GM18867 (cell line): Measurements from ENCODE around the gene HSPA4.
"Not testable (repeated sequence)": the region's sequence is repeated elsewhere in the genome, so short reads cannot be mapped to it uniquely, and the experiment has no call there.

Source experiments
- ATAC-seq: cut with Tn5 transposase; IDR thresholded peaks from one replicate; pipeline ENCODE4 v1.9.1; 2021; ENCODE audit warnings: mild to moderate bottlenecking, moderate library complexity; ENCODE audit not compliant: unreplicated experiment

The HSPA4 gene

DNA sequence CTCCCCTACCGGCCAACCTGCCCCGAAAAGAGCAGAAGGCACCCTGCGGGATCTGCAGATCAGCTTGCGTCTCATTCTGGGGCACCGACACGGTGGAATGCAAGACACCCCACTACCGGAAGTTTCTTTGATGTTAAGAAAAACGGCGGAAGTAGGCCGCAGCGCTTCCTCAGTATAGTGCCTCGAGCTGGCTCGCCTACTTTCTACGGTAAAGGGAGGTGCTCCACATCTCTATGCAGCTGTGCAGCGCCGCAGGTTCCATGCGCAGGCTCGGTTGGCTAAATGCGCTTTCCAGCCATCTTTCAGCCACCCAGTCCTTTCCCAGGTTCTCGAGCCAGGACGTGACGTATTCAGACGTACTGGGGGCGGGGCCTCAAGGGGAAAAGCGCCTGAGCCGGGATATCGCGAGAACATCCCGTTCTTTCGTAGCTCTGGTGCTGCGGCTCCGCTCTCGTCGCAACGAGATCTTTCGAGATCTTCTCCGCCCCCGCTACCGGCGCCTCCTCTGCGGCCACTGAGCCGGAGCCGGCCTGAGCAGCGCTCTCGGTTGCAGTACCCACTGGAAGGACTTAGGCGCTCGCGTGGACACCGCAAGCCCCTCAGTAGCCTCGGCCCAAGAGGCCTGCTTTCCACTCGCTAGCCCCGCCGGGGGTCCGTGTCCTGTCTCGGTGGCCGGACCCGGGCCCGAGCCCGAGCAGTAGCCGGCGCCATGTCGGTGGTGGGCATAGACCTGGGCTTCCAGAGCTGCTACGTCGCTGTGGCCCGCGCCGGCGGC, at the start of gene HSPA4:
HSPA4 (plus strand) TSS at position 472 of the 775 bp plus-strand sequence; CDS start at position 710, 238 bp downstream.
- ATAC-seq, result peak; percentile 87

DNA sequence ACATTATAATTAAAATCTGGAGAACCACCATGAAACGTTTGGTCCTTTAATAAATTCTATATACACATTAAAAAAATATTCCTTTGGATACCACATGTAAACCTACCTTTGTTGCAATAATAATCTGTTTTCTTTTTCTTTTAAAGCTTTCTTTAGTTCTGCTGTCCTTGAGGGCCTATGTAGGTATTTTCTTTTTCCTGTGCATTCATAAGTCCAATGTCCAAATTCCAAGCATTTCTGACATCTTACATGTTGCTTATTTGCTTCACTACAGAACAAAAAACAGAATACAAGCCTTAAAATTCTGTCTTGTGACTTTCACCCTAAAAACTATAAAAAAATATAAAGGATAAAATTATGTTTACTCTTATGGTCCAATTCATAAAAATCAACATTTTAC, 45.2 kb upstream of the HSPA4 start:
- no peak for ATAC-seq

DNA sequence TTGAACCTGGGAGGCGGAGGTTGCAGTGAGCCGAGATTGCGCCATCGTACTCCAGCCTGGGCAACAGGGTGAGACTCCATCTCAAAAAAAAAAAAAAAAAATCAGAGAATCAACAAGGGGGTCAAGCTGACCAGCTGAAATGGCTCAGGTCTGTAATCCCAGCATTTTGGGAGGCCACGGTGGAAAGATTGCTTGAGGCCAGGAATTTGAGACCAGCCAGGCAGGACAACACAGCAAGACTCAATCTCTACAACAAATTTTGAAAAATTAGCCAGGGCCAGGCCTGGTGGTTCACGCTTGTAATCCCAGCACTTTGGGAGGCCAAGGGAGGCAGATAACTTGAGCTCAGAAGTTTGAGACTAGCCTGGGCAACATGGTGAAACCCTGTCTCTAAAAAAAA, 43.4 kb upstream of the HSPA4 start:
- not testable (repeated sequence) for ATAC-seq

DNA sequence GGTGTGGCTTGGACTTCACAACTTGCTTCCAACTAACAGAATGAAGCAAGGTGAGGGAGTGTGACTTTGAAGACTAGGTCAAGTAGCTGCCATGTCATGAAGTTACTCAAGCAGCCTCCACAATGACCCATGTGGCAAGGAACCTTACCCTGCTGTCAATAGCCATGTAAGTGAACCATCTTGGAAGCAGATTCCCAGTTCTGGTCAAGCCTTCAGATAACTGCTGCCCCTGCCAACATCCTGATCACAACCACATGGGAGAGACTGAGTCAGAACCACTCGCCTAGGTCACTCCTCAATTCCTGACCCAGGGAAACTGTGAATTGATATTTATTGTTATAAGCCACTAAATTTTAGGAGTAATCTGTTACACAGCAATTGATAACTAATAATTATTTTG, 36.3 kb upstream of the HSPA4 start:
- ATAC-seq, result no peak

DNA sequence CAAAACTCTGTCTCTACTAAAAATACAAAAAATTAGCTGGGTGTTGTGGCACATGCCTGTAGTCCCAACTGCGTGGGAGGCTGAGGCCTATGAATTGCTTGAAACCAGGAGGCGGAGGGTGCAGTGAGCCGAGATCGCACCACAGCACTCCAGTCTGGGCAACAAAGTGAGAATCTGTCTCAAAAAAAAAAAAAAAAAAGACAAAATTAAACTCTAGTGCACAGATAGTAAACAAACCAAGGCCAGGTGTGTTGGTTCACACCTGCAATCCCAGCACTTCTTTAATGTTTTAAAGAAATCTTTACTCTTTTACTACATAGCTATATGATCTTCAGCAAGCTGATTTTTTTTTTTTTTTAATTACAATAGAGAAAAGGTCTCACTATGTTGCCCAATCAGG, 33.8 kb upstream of the HSPA4 start:
- no peak for ATAC-seq

DNA sequence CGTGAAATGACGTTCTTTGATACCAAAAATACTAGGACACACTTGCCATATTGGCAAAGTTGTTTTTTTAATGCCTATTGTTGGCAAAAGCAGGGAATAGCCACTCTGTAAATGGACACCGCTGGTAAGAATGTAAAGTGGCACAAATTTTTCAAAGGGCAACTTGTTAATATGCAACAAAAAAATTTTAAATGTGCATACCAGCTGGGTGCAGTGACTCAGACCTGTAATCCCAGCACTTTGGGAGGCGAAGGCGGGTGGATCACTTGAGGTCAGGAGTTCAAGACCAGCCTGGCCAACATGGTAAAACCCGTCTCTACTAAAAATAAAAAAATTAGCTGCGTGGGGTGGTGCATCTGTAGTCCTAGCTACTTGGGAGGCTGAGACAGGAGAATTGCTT, 32.3 kb upstream of the HSPA4 start:
- not testable (repeated sequence) for ATAC-seq

DNA sequence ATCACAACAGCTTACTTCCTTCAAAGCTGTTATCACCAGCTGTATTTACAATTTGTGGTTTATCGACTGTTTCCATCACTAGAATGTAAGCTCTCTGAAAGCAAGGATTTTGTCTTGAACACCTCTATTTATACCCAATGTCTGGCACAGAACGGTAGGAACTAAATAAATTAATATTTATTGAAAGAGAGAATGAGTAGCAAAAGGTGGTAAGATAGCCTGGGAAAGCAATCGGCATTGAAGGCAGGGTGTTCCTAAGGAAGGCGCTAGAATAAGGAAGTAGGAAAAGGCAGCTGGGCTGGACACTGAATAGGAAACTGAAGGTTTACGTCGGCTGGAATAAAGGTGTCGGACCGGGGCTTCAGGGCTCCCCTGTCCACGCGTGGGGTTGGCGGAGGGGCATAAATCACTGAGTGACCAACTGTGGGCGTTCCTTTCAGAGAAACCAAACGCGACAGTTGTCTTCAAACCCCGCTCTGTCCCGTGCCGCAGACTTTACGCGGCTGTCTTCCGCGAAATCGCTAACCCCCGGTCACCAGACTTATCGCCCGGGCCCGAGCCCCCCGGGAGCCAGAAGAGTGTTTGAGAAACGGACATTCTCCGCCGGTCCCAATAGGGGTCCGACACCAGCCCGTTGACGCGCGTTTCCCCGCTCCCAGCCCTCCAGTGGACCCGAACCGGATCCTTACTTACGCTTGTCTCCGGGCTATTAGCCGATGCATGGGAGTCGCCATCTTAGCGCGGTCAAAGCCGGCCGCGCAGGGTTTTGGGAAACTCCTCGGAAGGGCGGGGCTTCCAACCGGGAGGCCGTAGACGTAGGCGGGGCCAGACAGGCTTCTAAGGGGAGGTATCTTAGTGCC, 25.8 kb upstream of the HSPA4 start, which contains the start of gene ZCCHC10:
ZCCHC10 (minus strand) TSS at position 746 of the 860 bp plus-strand sequence; CDS start at position 734, 12 bp downstream.
- ATAC-seq, result peak; percentile 97

DNA sequence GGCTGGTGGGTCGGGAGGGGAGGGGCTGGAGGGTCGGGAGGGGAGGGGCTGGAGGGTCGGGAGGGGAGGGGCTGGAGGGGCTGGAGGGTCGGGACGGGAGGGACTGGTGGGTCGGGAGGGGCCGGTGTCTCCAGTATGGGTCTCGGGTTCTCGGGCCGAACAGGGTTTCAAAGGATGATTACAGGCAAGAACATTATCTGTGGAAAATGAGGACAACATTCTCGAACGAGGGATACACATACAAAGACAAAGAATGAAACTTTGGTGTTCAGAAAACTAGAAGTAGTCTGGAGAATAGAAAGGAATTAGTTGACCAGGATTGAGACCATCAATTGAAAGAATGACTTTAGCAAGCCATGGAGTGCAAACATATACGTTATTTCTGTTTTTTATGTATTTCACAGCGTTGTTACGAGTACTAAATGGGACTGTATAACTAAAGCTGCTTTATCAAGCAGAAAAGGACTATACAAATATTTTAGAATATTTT, 25.1 kb upstream of the HSPA4 start:
- no peak for ATAC-seq

DNA sequence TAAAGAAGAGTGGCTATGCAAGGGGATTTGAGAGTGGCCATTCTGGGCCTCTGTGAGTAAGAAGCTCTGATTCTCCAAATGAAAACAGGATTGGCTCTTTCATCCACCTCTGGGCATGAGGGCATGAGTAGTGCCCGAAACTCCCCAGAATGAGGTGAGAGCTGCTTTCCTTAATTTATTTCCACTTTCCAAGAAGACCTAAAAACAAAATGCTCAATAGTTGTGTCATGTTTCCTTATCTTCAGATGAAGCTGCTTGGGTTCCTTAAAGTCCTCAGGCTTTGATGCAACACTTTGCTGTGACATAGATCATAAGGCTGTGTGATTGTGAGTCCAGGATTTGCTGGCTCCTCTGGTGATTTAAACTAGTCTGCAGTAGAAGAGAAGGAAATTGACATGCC, 22.4 kb upstream of the HSPA4 start:
- ATAC-seq, result no peak

DNA sequence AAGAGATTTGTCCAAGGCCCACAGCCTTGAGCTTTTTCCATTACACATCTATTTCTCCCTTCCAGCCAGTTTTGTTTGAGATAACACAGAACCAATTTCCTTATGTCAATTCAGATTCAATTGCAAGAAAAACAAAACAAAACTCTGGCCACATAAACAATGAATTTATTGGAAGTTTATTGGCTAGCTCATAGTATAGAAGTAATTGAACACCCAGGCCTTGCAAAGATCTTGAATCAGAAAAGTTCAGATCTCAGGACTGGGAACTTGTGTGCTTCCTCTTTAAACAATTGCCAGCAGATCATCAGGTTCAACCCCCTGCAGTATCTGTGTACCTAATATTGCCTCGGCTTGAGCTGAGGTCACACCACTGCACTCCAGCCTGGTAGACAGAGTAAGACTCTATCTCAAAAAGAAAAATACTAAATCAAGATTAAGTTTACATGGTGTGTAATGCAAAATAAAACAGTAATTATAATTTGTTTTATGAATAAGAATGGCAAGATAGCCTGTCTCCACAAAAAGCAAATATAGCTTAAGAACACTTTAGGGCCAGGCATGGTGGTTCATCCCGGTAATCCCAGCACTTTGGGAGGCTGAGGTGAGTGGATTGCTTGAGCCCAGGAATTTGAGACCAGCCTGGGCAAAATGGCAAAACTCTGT, 21.3 kb upstream of the HSPA4 start:
- no peak for ATAC-seq

DNA sequence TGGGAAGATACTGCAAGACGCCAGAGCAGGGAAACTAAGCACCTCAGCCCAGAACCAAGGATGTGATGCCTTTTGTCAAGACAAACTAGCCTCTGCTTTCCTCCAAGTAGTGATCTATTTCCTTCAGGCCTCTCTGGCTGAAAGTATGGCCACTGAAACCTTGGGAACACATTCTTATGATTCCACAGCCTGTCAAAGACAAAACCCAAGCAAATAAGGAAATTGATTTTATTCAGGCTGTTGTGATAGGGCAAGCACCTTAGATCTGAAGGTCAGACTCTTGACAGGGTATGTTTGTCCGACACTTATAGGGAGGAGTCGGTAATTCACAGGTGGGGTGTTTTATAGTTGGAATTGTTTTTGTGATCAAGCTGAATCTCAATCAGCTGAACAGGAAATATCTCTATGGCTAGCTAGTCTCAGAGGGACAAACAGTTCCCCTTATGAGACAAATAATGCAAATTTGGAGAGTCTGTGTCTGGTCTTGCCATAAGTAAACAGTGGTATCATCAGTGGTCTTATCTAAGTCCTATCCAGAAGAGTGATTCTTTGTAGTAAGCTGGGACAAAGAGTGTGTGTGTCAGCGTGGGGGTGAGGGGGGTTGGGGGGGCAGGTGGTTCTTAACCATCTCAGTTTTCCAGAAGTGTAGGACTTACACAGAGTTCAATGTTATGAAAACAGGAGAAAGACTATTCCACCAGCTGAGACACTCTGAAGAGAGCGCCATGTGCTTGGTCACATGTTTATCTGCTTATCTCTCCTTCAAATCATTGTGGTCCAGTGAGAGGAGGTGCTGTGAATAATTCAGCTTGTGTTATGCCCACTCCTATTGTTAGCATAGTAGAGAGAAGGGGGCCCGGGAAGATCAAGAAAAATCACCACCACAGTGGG, 18.7 kb upstream of the HSPA4 start:
- ATAC-seq, result peak; percentile 66

DNA sequence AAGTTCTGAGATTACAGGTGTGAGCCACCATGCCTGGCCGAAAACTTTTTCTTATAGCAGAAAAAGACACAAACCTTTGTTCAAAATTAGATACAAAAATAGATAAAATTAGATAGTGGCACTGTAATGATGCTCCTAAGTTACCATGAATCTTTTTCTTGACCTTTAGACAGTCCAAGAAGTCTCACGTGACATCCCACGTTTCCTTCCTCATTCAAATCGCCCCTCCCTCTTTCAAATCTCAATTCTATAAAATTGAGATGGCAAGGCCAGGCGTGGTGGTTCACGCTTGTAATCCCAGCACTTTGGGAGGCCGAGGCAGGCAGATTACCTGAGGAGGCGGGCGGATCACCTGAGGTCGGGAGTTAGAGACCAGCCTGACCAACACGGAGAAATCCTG, 17.7 kb upstream of the HSPA4 start:
- ATAC-seq, result no peak

DNA sequence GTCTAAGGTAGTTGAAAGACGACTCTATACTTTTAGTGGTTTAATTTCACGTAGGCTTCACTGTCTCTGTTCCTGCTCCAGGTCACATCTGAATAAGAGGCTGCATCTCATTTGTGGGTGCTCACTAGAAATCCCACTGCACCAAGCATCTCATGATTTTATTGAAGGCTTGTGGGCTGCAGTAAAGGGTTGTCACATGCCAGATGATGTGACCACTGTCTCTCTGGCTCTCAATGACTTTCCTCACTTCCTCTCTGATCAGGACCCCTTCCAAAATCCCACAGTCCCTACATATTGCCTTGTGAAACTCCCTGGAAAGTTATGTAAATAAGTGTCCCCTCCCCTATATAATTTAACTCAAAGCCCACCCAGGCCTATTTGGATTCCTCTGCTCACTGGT, 16.6 kb upstream of the HSPA4 start:
- ATAC-seq, result no peak

DNA sequence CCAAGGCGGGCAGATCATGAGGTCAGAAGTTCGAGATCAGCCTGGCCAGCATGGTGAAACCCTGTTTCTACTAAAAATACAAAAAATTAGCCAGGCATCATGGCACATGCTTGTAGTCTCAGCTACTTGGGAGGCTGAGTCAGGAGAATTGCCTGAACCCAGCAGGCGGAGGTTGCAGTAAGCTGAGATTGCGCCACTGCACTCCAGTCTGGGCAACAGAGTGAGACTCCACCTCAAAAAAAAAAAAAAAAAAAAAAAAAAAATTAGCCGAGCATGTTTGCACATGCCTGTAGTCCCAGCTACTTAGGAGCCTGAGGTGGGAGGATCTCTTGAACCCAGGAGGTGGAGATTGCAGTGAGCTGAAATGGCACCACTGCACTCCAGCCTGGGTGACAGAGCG, 15.1 kb upstream of the HSPA4 start:
- ATAC-seq, result not testable (repeated sequence)

DNA sequence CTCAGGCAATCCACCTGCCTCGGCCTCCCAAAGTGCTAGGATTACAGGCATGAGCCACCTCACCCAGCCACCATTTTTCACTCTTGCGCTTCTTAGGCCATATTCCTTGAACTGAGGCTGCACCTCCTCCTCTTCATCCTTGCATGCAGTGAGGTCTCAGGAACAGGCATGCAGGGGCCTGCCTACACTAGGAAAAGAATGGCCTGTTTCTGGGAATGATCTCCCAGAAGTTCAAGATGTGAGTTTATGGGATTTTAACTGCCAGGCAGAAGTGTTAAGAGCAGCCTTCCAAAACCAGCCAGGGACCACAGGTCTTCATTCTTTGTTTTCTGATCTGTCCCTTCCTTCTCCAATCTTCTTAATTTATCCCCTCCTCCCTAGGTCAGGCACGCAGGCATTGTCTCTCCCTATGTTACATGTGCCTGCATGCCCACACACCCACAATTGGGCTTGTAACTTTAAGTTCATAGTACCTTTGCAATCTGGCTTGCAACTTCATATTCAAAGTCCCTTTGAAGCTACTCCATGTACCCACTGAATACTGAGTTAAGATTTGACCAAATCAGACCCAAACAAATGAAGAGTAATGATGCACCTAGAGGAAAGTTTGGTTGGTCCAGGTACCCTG, 10.5 kb upstream of the HSPA4 start:
- no peak for ATAC-seq

DNA sequence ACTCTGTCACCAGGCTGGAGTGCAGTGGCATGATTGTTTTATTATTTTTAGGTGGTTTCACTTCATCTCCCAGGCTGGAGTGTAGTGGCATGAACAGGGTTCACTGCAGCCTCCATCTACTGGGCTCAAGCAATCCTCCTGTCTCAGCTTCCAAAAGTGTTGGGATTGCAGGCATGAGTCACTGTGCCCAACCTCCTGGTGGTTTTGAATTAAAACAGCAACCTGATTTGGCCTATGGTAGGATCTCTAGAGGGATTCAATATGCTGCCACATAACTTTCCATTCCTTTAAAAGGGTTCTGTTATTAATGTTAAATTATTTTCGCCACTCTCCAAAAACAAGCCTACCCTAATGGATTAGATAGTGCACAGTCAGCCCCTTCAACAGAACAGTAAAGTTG, 9.9 kb upstream of the HSPA4 start:
- no peak for ATAC-seq

DNA sequence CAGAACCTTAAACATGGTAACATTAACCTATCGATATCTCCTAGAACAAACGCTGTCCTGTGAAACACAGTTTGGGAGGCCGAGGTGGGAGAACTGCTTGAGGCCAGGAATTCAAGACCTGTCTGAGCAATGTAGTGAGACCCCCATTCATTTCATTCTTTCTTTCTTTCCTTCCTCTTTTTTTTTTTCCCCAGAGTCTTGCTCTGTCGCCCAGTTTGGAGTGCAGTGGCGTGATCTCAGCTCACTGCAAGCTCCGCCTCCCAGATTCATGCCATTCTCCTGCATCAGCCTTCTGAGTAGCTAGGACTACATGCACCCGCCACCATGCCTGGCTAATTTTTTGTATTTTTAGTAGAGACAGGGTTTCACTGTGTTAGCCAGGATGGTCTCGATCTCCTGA, 5.3 kb upstream of the HSPA4 start:
- not testable (repeated sequence) for ATAC-seq

DNA sequence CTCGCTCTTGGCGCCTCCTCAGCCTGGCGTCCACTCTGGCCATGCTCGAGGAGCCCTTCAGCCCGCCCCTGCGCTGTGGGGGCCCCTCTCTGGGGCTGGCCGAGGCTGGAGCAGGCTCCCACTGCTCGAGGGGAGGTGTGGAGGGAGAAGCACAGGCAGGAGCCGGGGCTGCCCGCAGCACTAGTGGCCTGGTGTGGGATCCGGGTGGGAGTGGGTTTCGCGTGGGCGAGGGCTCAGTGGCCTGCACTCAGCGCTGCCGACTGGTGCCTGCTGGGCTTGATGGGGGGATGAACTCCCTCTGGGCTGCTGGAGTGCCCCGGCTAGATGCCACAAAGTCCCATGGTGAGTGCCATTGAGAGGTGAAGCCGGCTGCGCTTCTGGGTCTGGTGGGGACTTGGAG, 4.4 kb upstream of the HSPA4 start:
- ATAC-seq, result no peak

DNA sequence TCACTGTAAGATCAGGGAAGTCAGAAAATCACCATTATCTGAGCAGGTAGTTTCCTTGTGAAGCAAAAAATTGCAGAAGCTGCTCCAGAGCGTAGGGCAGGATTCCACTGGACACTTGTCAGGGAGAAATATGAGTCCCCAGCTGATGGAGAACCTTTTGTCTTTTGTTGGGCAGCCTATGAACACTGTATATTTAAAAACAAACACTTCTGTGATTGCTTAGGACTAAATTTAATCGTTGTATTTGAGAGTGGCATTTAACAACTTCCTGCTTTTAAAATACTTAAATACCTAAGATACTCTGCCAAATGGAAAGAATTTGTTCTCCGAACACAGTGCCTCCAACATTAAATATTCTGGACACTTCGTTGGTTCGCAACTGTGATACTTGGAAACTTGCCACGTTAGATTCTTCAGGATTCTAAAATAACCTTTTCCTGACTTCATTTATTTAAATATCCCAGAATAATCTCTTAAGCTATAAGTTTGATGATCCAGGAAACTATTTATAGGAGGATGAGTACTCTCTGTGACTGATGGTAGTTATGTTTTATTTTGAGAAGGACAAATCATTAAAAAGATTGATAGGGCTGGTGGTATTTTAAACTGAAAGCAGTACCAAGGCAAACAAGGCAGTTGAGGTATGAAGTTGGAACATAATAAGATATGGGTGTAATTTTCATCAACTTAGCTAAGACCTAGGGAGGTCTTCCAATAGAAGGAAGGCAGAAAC, 2.7 kb upstream of the HSPA4 start:
- ATAC-seq, result no peak
